HUDEP-2 (cell line): ENCODE data around the gene WDR35.
"Not testable (repeated sequence)": the region's sequence is repeated elsewhere in the genome, so short reads cannot be mapped to it uniquely, and the experiment has no call there.

ENCODE experiments used
- DNase-seq, 76 experiments: peaks; one replicate each; lab custom pipeline; 2025; ENCODE audit not compliant: unreplicated experiment in 76 of 76; lab: John Stamatoyannopoulos, UW

The WDR35 gene

DNA sequence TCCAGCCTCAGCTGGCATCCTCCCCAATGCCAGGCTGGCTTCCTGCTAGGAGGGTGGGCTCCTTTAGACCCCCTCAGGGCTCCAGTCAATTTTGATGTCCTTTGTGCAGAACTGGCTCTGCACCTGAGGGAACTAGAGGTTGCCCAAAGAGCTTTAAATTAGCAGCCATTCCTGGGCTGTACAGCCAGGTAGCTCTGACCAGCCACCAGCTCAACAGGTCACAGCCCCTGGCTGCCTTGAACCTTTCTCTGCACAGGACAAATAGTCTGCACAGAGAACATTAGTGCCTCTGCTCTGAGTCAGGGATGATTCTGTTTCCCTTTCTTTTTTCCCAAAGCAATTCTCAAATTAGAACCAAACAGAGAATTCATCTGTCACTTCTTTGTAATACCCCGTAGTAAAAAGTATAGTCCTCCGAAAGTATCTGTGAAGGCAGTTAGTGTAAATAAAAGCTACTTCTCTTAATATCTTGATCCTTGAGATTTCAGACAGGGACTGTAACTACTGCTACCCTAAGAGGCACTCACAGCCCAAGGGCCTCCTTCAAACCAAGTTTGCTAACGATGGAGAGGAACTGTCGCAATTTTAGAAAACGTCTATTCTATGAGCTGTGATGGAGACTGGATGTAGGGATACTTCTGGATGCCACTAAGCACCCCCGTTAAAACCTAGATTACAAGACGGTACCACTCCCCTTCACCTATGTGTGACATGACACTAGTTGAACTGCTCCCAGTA, 91.1 kb downstream of the WDR35 start:
- peak in 3 of 76 experiments; percentile 5 to 23 (median 10) for DNase-seq

DNA sequence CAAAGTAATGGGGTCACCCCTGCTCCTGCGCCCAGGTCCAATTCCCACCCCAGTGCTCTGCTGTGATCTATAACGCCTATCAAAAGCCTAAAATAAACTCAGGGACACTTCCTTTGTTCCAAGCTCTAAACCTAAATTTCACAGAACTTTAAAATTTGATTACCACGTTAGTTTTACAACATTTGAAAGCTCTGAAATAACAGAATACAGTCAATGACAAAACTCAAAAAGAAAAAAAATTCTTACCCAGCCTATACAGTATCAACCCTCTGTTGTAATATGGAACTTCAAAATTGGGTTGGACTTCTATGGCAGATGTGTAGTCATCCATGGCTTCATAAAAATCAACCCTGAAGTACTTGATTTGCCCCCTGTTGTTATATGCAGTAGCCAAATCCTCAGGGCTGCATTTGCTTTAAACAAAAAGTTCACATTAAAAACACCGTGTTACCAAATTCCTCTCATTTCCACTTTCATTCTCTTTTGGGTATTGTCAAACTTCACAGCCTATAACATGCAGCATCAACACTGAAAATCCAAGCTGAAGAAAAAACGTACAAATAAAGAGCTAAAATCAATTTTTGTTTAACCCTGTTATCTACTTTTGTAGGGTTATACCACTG, 92.2 kb downstream of the WDR35 start:
- DNase-seq: no peak

DNA sequence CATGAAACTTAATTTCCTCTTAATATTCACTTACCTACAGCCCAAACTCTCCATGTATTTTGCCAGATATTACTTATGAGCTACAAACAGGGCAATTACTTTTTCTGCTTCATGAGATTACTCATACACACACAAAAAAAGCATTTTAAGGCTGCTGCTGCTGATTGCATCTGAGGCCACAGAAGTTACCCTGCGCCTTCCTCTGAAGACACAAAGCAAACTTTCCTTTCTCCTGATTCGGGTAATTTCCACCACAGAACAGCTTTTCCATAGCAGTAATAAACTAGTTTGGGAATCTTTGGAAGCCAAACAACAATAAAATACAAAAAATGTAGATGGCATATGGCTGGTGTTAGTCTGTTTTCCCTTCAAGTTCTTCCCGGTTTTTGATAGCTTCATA, 94.4 kb downstream of the WDR35 start:
- DNase-seq: peak in 10 of 76 experiments; percentile 4 to 35 (median 22)

GRCh38 chr2:19894134-19894792, 95.6 kb downstream of the WDR35 start:
- DNase-seq: no peak

DNA sequence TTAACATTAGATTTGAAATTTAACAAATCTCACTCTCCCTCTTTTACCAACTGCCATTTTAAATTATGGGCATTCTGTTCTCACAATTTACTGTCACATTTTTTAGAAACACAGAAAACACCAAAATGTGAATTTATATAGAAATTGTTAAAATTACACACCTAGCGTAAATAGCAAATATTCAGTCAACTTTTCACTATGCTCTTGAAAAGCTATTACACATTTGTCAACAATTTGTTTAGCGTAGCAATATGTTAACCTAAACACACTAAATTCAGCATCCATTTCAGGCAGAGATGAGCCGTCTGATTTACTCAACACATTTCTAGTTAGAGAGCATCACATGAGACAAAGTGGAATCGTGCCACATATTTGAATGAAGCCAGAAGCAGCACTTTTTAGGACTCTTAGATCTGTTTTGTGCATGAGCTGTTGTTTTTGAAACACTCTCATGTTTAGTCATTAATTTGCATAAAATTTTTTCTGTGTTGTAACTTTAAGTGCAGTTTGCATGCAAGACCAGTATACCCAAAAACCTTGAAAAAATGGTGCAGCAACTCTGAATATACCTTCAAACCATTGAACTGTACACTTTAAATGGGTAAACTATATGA, 96.3 kb downstream of the WDR35 start:
- DNase-seq: no peak

DNA sequence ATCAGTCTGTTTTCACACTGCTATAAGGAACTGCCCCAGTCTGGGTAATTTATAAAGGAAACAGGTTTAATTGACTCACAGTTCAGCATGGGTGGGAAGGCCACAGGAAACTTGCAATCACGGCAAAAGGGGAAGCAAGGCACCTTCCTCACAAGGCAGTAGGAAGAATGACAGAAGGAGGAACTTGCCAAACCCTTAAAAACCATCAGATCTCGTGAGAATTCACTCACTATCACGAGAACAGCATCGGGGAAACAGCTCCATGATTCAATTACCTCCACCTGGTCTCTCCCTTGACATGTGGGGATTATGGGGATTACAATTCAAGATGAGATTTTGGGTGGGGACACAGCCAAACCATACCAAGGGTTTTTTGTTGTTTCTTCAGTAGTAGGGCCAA, 97.9 kb downstream of the WDR35 start:
- peak in 3 of 76 experiments; percentile 8 to 26 (median 18) for DNase-seq

DNA sequence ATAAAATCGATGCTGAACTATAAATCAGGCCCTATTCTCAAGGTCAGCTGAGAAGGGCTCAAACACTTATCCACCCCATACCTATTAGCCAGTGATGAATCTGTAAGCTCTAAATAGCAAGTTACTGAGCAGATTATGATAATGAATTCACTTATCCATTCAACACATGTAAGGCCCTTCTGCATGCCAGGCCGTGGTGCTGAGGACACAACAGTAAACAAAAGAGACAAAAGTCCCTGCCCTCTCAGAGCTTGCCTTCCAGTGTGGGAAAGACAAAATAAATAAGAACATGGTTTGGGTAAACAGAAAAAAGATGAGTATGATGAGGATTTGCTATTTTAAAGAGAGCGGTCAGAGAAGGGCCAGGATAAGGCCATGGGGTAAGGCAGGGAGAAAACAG, 99.8 kb downstream of the WDR35 start:
- no peak for DNase-seq

DNA sequence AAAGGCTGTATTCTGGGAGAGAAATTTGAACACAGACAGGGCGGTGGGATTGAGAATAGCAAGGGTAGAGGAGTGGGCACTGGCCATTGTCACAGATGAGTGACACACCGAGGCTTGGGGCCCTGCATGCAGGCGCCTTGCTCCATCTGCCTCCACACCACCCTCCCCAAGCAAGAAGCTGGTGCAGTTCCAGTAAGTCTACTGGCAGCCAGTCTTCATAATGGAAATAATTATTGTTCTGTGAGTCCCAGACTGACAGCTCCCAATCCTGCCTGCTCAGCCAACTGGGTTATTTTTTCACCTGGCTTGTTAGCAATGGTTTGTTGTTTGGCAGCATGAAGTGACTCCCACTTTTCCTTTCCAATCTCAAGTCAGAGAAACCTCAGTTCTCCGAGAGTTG, 101.1 kb downstream of the WDR35 start:
- no peak for DNase-seq

GRCh38 chr2:19887510-19887909, 102.4 kb downstream of the WDR35 start:
- DNase-seq: no peak

- DNase-seq: no peak
Observed at GRCh38 chr2:19886261-19886660, 103.6 kb downstream of the WDR35 start.

- DNase-seq: no peak
Observed at GRCh38 chr2:19885791-19886190, 104.1 kb downstream of the WDR35 start.

GRCh38 chr2:19883971-19884720, 105.8 kb downstream of the WDR35 start:
- no peak for DNase-seq

- DNase-seq: no peak
Observed at GRCh38 chr2:19883486-19883885, 106.4 kb downstream of the WDR35 start.

DNA sequence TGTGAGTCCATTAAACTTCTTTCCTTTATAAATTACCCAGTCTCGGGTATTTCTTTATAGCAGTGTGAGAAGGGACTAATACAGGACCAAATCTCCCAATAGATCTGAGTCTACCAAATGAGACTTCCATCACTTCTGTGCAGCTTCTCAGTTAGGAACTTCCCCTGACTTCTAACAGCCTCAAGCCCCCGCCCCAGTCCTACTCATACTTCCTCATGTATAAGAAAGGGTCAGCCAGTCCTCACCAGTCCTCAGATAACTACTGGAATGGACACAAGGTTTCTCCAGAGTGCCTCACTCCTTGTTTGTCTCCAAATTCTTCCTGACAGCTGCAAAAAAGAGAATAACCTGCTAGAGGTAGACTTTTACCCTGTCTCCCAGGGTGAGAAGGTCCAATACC, 107.6 kb downstream of the WDR35 start:
- no peak for DNase-seq

DNA sequence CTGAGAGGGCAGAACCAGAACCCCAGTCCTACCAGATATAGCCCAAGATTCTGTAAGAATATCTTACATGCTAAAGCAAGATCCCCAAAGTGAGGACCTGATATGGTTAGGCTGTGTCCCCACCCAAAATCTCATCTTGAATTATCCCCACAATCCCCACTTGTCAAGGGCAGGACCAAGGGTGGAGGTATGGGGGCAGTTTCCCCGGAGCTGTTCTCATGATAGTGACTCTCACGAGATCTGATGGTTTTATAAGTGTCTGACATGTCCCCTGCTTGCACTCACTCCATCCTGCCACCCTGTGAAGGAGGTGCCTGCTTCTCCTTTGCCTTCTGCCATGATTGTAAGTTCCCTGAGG, 108.0 kb downstream of the WDR35 start:
- no peak for DNase-seq

DNA sequence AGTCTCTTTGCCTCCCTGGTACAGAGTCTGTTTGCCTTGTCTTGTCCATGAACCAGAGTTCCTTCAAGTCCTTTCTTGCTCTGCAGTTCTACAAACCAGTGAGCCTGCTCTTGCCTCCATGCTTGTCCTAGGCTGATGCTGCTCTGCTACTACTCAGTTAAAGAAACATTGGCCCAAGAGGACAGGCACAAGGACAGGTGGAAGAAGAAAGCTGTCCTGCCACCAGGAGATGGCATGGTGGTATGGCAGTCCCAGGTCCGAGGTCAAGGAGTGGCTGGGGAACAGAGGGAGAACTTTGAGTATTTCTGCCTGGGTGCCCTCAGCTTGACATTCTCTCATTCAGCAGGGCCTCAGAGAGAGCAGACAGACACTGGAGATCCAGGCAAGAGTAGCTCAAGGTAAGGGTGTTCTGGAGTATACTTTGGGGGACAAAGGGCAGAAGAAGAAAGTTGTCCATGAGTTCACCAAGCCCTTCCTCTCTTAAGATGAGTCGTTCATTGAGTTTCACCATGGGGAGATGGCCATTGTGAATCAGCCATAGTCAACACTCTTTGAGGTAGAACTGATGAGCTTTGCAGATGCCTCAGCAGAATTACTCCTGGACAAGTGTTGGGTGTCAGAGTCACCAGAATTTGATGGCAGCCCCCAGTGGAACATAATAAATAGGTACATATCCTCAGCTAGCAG, 108.5 kb downstream of the WDR35 start:
- DNase-seq: no peak

DNA sequence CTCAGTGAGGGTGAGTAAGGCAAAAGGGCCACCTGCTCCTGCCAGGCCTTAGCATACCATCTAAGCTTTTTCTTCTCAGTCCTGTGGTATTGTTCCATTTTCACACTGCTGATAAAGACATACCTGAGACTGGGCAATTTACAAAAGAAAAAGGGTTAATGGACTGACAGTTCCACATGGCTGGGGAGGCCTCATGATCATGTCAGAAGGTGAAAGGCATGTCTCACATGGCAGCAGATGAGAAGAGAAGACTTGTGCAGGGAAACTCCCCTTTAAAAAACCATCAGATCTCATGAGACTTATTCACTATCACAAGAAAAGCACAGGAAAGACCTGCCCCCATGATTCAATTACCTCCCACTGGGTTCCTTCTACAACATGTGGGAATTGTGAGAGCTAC, 109.7 kb downstream of the WDR35 start:
- not testable (repeated sequence) for DNase-seq

DNA sequence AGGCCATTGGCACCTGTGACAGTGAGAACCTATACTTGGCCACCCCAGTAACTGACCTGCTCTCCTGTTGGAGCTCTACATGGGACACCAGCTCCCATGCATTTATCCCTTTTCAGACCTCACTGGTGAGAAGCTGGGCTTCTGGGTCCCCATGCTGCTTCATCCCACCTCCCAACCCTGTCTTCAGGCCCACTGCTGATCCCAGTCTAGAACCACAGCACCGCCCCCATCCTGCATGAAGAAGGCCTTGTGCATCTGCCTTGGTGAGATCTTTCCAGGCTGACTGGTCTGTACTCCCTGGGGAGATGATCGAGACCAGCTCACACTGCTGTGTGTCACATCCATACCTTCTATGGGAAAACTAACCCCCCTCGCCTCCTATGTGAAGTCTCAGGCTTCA, 110.8 kb downstream of the WDR35 start:
- DNase-seq: no peak

DNA sequence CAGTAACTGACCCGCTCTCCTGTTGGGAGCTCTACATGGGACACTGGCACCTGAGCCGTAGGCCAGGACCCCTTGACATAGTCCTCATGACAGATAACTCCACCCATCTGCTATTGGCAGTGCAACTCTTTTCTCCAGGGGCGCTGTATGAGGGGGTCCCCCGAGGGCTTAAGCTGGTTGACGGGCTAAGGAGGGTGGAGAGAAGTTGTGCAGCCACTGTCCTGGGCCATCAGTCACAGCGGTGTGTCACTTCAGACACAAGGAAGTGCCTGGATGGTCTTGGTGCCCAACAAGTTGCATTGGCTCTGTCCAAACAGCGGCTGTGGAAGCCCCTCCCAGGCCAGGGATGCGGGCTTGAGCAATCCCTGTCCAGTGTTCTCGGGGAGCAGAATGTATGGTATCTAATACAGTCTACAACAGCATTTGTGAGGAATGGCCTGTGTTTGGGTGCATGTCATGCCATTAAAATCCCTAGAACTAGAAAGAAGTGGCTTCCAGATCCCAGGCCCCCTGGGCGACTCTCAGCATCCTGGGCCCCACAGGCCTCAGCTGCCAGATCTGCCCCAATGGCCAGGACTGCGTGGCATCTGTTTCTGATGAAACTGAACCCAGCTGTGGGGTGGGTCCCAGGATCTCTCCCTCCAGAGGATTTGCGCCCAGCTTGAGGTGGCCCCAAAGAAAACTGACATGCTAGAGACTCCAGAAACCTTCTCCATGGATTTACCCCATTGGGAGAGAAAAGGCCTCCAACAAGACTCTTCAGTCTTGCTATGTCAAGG, 111.4 kb downstream of the WDR35 start:
- DNase-seq: no peak

DNA sequence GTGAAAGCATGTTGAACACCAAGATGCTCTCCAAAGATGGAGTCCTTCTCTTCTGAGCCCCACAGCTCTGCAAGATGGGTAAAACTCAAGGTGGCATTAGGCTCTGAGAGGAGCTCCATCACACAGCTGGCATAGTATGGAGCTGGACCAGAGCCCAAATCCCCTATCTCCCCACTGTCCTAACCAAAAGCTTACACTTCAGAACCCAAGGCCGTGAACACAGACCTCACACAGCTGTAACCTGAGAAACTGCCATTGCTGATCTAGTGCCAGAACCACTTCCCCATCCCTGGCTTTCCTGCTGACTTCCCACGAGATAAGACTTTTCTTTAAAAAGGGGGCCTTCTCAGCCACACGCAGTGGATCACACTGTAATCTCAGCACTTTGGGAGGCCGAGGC, 113.2 kb downstream of the WDR35 start:
- no peak for DNase-seq
